ENCODE data around the gene PPP1R9A.

Gene PPP1R9A

DNA sequence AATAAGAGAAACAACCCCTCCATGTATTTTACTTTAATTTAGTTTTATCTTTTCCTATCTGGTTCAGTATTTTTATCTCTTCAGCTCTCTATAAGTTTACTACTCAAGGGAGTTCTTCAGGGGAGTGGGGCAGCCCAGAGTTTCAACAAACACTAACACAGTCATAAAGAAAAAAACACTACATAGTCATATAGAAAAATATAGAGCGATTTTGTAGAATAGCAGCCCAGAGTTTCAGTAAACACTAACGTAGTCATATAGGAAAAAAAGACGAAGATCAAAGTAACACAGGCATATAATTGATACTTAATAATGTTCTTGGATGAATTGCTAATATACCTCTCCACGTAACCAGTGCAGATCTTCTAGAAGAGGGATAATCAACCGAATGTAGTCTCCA is 362.2 kb downstream of the PPP1R9A start:
- DNase-seq, result no peak

DNA sequence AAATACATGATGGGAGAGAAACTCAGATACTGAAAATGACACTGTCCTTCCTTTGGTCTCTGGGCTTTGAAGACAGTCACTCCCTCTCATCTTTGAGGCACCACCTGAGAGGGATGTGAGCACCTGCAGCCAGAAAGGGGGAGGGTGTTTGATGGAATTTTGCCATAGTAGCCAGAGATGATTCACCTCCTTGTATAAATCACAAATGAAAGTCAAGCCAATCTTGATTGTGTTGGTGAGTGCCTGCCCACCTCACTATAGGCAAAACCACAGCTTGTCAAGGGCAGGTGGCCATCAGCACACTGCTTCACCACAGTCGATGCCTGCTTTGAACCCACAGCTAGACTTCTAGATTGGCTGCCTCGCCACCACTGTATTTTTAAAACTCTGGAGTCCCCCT is 368.7 kb downstream of the PPP1R9A start:
- DNase-seq, result no peak

DNA sequence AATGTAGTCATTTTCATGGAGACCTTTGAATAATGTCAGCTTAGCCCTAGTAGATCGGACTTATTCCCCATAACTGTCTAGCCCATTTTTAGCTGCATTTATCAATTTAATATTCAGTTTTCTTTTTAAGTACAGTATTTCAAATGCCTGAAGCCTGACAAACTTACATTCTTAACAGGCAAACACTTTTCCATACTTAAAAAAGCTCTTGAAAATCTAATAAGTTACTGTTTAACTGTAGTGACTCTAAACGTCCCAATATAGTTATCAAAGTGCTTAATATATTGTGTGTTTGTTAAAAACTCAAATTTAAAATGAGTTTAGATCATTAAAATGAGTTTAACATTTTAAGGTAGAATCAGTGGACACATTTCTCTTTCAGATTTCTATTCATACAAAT is 372.0 kb downstream of the PPP1R9A start:
- DNase-seq, result no peak

DNA sequence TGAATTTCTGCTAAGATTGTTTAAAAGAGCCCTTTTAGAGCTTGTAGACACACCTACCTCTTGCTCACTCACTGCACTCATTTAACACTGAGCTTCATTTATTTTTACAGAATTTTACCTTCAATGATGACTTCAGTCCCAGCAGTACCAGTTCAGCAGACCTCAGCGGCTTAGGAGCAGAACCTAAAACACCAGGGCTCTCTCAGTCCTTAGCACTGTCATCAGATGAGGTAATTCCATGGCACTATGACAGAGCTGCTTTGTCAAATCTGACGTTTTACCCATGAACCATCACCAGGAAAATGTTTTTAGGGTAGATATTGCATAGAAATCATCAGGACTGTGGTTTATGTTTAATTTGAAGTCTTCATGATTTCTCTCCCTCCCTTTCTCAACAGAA is 378.7 kb downstream of the PPP1R9A start:
- DNase-seq, result no peak

DNA sequence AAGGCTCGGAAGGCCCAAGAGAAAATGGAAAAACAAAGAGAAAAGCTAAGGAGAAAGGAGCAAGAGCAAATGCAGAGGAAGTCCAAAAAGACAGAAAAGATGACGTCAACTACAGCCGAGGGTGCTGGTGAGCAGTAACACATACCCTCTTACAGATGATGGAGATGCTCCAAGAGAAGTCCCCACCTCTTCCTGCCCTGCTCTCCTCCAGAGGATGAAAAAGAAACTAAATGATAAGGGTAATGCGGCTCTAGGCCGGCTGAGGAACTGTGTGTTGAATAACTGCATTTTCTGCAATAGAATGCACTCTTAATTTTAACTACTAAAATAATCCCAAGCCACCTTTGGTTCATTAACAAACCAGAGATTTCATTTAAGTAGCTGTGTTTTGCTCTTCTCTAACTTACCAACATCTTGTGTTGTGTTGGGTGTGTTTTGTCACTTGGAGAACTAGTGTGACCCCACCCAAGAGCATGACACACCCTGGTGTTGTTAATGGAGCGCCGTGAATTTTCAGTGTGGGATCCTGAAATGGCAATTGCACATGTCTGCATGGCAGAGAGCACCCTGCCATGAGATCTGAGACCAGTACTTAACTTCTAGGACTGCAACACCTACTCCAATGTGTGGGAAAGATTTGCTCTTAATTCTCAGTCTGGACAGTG is 382.9 kb downstream of the PPP1R9A start:
- no peak for DNase-seq

DNA sequence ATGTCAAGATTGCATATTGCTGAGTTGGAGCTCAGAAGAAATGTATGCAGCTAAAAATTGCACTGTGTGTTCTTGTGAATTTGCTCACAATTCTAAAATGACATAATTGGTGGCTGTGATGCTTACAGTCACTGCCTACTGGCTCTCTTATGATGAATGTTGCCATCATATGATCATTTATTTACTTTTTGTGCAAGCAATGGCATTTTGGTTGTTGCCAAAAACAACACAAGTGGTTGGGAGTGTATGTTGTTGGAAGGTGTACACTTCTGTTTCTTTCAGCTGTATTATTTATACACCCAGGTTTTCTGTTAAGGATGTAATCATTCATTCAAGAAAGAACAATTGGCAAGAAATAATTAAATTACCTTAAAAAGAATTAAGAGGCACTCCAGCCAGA is 388.0 kb downstream of the PPP1R9A start:
- no peak for DNase-seq

DNA sequence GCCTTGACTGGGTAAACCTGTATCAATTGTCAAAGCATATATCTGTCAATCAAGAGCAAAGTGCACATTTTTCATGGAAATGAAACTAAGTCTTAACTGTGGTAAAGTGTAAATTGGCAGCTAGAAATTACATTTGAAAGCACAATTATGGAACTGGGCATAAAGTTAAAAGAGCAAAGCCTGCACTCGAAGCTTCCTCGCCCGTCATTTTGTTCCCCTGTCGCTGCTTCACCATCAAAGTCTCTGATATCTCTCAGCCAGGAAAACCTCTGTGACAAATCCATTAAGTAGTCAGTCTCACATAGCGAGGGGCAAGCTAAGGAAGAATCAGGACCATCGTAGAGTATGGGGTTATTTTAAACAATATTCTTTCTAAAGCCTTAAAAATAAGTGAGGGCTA is 389.1 kb downstream of the PPP1R9A start:
- no peak for DNase-seq

DNA sequence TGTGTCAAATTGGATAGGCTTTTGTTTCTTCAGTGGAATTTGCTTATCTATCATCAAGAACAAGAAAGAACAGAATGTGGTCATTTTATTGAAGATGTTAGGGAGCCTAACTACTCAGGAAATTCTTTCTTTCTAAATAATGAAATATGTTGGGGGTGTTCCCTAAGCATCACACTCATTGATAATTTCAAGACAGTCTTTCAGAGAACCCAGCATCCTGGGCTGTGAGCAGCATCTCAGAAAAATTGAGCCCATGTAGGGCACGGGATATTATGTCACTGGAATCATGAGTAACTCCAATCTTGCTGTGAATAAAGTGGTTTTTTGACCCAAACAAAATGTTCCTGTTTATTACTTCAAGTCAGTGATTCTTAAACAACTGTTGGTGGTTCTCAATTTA is 389.6 kb downstream of the PPP1R9A start:
- no peak for DNase-seq

DNA sequence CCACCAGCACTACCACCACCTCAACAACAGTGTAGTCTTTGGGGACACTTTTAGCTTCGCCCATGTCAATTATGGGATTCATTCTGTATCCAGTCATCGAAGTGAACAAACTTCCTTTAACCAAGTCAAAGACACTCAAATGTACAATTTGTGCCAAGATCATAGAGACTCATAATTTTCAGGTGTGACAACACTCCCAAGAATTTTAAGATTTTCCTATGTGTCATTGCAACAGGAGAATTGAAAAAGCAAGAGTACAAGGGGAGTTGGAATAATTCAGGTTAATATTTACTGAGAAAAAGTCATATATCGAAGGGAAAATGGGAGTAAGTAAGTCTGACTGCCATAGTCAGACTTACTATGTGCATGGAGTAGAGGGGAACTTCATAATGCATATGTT is 390.7 kb downstream of the PPP1R9A start:
- DNase-seq, result no peak

DNA sequence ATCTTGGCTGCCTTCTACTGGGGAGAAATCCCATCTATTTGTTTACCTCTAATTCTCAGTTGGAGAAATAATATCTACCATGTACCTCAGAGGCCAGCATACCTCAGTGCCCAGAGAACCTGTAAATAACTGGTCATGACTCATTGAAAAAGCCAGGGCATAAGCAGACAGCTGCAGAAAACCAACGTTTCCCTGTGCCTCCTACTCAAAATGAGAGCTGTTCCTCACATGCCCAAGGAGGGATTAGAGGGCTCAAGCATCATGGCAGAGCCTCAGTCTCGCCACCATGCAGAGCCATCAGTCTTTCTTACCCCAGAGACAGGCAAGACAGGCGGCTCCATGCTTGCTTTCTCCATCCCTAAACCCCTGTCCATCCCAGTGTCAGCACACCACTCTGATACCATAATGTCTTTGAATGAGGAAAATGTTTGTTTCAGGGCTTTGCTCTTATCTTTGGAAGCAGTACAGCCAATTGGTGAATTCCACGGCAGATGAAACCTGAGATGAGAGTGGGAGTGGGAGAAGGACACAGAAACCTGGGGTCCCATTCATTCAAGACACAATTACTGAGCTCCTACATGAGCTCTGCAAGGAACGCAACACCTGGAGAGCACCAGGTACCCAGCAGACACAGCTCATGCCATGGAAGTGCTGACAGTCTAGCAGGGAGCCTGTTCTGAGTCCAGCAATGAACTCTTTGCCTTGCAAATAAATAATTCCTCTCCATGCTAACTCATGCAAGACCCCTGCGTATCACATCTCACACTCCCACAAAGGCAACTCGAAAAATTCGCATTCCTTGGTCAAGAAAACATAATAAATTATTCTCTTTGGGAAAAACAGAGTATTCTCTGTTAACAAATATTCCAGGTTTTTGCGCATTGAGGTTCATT is 395.9 kb downstream of the PPP1R9A start:
- no peak for DNase-seq

DNA sequence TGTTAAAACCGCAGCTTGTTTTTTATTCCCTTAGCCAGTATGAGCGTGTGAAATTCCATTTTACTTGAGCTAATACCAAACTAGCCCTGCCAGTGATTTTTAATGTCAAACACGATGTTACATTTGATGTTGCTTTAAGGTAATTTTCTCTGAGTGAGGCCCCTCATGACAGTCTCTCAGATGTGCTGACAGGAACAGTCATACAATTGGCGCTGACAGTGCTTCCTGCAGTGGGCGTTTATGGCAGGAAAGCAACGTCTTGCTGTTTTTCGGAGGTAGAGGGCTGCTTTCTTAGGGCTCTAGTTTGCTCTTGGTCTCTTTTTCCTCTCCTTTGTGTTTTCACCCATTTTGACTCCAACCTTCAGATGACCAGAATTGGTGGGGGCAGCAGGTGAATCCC is 397.6 kb downstream of the PPP1R9A start:
- no peak for DNase-seq

DNA sequence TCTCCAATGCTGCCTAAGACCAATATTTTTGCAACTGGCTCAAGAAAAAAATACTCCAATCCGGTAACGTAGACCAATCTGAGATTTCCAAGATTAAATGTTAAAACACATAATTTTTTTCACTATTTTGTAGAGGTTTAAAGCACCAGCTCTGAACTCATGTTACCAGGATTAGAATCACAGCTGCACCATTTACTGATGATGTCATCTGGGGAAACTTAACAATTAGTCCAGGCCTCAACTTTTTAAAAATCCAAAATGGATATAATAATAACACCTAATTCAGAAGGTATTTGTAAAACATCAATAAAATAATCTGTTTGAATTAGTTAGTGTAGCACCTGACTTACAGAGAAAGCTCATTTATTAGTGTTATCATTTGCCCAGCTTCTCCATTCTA is 402.6 kb downstream of the PPP1R9A start:
- DNase-seq, result no peak

DNA sequence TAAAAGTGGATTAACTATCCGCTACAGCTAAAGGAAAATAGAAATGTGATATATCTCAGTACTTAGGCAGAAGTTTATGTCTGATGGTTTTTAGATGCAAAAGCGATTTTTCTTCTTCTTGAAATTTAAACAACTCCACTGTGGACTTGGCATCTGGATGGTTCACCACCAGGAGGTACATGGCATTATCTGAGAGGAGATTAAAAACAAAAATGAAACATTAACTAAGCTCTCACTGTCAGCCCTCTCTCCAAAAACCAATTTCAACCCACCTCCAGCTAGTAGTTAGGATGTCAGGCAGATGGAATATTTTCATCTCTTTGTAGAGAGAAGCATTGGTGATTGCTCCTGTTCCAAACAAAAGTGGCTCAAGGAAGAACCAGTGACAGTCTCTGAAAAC is 404.0 kb downstream of the PPP1R9A start:
- DNase-seq, result no peak

DNA sequence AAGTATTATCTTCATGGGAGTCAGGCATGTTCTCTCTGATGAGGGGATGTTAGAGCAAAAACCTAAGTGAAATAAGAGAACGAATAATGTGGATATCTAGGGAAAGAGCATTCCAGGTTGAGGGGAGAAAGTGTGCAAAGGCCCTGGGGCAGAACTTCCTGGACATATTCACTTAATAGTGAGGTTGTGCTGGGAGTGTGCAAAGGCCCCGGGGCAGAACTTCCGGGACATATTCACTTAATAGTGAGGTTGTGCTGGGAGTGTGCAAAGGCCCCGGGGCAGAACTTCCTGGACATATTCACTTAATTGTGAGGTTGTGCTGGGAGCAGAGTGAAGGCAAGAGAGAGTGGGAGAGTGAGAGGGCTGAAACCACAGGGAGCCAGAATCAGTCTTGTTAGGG is 405.2 kb downstream of the PPP1R9A start:
- DNase-seq, result no peak

DNA sequence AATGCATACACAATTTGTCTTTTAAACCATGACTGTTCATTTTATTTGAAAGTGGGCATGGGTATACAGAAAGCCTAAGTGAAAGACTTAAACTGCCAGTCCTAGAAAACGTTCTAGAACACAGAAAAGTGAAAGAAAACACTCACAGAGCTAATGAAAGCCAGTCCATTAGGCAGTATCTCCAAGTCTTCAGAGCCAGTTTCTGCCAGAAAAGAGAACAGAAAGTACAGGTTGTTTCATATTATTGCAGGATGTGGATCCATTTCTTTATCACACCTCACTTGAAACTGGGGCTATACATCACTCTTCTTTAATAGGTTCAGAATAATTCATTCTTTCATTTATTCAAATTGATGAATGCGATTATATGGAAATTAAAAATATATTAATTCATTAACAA is 409.2 kb downstream of the PPP1R9A start:
- no peak for DNase-seq

DNA sequence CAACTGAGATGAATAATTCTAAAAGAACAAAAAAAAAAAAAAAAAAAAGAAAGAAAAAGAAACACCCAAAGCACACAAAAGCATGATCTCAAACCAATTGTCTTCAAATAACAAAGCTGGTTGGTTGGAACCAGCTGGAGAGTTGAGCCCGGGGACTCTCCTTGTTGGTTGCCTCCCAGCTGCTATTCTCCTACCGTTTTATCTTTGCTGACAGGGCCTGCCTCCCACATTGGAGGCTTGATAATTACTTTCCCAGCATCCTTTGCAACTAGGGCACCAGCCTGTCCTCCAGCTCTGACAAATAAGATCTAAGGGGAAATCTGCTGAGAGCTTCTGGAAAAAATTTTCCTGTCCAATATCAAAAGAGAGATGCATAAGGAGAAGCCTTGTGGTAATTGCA is 410.2 kb downstream of the PPP1R9A start:
- no peak for DNase-seq

DNA sequence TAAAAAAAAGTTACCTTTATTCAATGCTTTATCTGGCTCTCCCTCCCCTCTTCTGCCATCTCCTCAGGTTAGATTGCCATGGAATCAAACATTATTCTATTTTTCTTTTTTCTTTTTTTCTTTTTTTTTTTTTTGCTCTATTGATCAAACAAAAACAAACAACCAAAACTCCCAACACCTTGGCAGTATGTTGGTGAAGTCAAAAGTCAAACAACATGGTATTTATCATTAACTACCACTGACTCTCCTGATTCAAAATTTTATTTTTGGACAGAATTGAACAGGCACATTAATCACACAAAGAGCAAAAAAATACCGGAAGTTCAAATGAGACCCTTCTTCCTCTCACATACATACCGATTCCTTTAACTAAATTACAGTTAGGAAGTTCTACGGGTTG is 410.6 kb downstream of the PPP1R9A start:
- DNase-seq, result no peak

DNA sequence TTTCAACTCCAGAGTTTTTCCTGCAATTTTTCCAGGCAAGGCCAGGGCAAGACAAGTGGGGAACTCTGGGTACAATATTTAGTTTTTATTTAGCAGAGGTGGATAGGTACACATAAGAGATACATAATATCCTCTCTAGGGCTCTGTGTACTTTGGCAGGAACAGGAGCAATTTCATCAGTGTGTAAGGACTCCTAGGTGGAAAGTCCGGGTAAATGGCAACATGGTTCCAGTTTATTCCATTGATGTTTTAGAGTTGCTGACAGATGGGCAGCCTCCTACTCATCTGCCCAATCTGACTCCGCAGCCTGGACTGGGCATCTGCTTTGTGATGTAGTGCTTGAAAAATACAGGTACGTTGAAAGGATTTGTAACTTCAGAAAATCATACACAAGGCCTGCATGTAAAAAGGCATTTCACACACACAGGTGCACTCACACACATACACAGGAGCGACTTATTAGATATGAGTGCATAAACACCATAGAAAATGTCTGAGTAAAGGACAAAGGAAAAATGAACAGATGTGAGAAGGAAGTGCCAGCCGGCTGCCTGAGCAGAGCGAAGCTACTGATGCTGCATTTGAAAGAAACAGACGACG is 411.2 kb downstream of the PPP1R9A start:
- no peak for DNase-seq

DNA sequence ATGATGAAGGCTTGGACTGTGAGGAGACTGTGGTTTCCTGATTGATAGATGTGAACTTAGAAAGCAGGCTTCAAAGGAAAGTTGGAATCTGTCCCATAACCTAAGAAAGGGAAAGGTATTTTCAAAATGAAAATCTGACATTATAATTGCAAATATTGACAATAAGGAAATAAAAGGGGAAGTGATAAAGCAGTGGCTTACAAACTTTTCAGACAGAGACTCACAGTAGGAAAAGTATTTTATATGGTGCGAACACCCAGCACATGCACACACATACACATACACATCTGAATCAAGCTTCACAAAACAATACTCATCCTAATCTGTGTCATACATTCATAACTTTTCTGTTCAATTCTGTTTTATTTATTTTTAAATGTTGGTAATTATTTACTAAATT is 412.2 kb downstream of the PPP1R9A start:
- no peak for DNase-seq

DNA sequence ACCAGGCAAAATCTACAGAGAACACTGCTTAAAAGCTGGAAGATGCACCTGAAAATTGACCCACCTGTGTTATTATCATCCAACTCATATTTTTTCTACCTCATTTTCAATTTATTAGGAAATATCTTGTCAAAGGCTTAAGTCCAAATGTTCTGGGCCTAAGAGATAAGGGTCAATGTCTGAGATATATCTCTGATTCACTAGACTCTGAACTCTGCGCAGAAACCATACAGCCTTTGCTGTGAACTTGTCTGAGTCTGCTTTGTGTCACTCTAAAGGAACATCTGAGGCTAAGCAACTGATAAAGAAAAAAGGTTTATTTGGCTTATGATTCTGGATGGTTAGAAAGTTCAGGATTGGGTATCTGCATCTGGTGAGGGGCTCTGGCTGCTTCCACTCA is 413.3 kb downstream of the PPP1R9A start:
- no peak for DNase-seq

DNA sequence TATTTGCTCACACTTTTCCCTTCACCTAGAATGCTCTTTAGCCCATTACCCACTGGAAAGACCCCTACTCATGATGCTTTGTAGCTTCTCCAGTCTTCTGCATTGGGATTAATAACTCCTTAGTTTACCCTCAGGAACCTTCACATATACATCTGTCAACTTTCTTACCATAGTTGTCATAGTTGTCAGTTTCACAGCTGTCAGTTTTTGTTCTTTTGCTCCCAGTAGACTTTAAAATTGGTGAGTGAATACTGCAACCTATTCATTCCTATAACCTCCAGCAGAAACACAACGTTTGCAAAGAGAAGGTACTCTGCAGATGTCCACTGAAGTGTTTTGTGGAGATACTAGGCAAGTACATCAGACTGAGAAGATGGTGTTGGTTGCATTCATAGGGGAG is 414.3 kb downstream of the PPP1R9A start:
- no peak for DNase-seq

DNA sequence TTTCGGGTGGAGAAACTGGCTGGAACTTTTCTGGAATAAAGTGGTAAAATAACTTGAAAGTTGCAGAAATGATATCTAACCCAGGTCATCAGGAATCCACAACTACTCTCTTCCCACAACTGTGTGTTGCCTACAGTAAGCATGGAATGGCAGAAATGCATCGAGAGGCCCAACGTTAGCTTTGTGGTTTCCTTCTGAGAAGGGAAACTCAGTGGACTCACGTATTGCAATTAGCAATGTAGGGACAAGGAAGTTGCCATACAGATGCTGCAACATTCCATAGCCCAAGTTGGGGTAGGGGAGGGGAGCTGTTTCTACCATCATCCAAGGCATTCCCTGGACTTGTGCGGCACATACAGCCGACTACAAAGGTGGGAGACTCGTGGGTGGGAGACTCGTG is 415.0 kb downstream of the PPP1R9A start:
- no peak for DNase-seq

DNA sequence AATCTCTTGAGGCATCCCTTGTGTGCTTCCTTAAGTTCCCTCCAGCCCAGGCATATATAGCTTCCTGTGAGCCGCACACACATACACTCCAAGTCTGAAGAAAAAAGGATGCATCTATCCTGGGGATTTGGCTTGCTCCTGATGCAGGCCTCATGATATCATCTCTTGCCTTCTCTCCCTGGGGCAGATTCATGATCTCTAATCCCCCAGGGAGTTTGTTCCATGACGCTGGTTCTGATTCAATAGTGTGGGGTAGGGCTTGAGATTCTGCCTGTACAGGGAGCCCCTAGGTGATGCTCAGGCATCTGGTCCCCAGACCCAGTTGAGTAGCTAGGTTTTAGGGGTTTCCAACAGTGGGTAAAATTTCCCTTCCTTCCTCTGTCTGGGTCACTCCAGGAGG is 415.5 kb downstream of the PPP1R9A start:
- no peak for DNase-seq

DNA sequence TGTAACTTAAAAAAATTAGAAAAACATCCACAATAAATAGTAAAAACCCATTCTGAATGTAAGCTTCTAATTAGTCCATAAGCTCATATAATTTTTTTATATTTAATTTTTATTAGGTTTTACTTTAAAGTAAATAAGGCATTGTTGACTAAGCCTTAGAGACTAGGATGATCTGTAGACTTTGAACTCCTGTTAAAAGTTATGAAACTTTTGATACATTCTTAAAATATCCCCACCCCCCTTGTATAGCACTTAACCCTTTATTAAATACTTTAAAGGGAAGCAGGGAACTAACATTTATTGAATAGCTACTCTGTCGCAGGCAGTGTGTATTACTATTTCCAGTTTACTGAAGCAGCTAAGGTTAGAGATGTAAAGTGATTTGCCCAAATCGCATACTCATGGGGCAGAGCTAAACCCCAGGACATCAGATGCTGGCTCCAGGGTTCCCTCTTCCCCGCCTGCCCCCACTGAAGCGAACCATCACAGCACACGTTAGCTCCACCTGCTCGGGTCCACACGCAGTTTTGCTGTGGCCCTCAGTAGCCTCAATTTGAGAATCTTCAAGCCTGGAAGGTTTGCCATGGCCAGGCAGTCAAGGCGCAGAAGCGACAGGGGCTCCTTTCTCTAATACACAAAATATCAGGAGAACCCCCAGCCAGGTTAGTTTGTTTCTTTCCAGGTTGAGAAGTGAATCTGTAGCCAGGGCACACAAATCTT is 416.2 kb downstream of the PPP1R9A start:
- no peak for DNase-seq
